SU-DHL-6 (cell line): ENCODE results near the gene INPP5A.

Experiments used
- CTCF ChIP-seq: fragments of 200-600 bp; sonication (generic); IDR thresholded peaks from one replicate; pipeline ENCODE4 v1.5.1; 2017; ENCODE audit warnings: antibody characterized with exemption, mild to moderate bottlenecking, low read length, moderate library complexity; ENCODE audit not compliant: insufficient read depth, poor library complexity, severe bottlenecking
- EZH2phosphoT487 ChIP-seq: fragments of 200-600 bp; sonication (generic), shearing (Covaris generic); conservative IDR thresholded peaks from 2 replicates; pipeline ENCODE4 v1.6.1; 2018; ENCODE audit warnings: mild to moderate bottlenecking, antibody characterized with exemption, low read length, moderate library complexity, mixed read lengths

GRCh38 chr10:132806561-132807003 is 269.0 kb downstream of the INPP5A start:
- TF ChIP-seq CTCF, result no peak
- no peak for TF ChIP-seq EZH2phosphoT487
